Heart left ventricle (tissue), 16 donors: ENCODE data around the gene ZNRF2. TPM values are rescaled to one million over a fixed set of nuclear protein-coding genes. Genes with fewer than 3 reads are reported as not detected.

Experiments used
- ATAC-seq, 4 donors: fragments of 200-7000 bp; cut with Tn5 transposase; one replicate each; pipeline ENCODE4 v1.9.1; 2020 to 2022; ENCODE audit warnings: moderate library complexity in 4 of 4, mild to moderate bottlenecking in 3 of 4, moderate number of reproducible peaks in 1 of 4
- DNase-seq, 5 donors: peaks; one replicate each; pipeline ENCODE4 v3.0.0-alpha.2; 2020
- H3K27ac ChIP-seq, 12 donors: fragments of 200-600 bp; sonication (generic) in 4 of 12; one replicate each; pipeline versions ENCODE4 v1.5.0 to v1.8.0; 2016 to 2022; ENCODE audit warnings: mild to moderate bottlenecking in 2 of 12
- H3K27me3 ChIP-seq, 9 donors: fragments of 200-600 bp; sonication (generic) in 2 of 9; one replicate each; pipeline versions ENCODE4 v1.5.1 to v1.8.0; 2016 to 2022; ENCODE audit warnings: mild to moderate bottlenecking in 3 of 9
- H3K36me3 ChIP-seq, 9 donors: fragments of 200-600 bp; sonication (generic) in 2 of 9; one replicate each; pipeline versions ENCODE4 v1.5.0 to v1.8.0; 2018 to 2022; ENCODE audit warnings: mild to moderate bottlenecking in 2 of 9
- H3K4me1 ChIP-seq, 12 donors: fragments of 200-600 bp; sonication (generic) in 4 of 12; one replicate each; pipeline versions ENCODE4 v1.5.0 to v1.8.0; 2016 to 2022; ENCODE audit warnings: mild to moderate bottlenecking in 3 of 12
- H3K4me3 ChIP-seq, 12 donors: fragments of 200-600 bp; sonication (generic) in 4 of 12; one replicate each; pipeline versions ENCODE4 v1.5.0 to v1.8.0; 2017 to 2022; ENCODE audit warnings: mild to moderate bottlenecking in 9 of 12, moderate library complexity in 4 of 12
- H3K9me3 ChIP-seq, 12 donors: fragments of 200-600 bp; sonication (generic) in 4 of 12; one replicate each; pipeline versions ENCODE4 v1.5.0 to v1.8.0; 2016 to 2022; ENCODE audit warnings: mild to moderate bottlenecking in 1 of 12
- CTCF ChIP-seq, 12 donors: fragments of 200-600 bp; sonication (generic) in 4 of 12; IDR thresholded peaks; one replicate each; pipeline versions ENCODE4 v1.5.0 to v1.8.0; 2018 to 2022; ENCODE audit warnings: antibody characterized with exemption in 12 of 12, mild to moderate bottlenecking in 5 of 12
- POLR2A ChIP-seq, 2 donors: fragments of 450-650 bp; IDR thresholded peaks; one replicate each; pipeline ENCODE4 v1.6.1; 2017; ENCODE audit warnings: antibody characterized with exemption in 2 of 2, mild to moderate bottlenecking in 2 of 2, moderate library complexity in 2 of 2
- WGBS, 4 donors: extraction: QIAGEN DNeasy Blood & Tissue Kit in 2 of 4; methylation state at CpG; one replicate each; pipeline versions ENCODE4 v1.1.5 to v1.1.7; 2013 to 2018; 5-methylcytosine and 5-hydroxymethylcytosine counted together
- intact Hi-C, 10 donors: fragments of 100-400 bp; cut with DNase I; formaldehyde crosslinking; loops; one replicate each; pipeline versions ENCODE4 v1.11.1 to v1.14.2; 2022
- polyA plus RNA-seq, 2 donors: library from polyadenylated mRNA; stranded (reverse); fragments of 200-250 nt; gene quantifications; one replicate each; pipeline ENCODE4 v1.2.3, GENCODE V29; 2013
- total RNA-seq, 9 donors: library from RNA; depleted of rRNA in 2 of 9; stranded (reverse); fragments of >200 nt in 2 of 9; fragmentation: NEBNext Ultra II Directional in 3 of 9; extraction: Animal tissue kit (Norgen Biotek cat#: 25700) in 3 of 9; gene quantifications; one replicate each; pipeline versions ENCODE4 v1.1.0 to v1.2.4, GENCODE V29; 2016 to 2023
- donor health status: ischemic (EF 13 %, LVEDD 7.1; RV severe dilation, severe dysfunction).
- donor health status: healthy with polysubstance abuse.
- donor health status: DM: no; HTN: yes; CAD: no.
- donor health status: DM: no; HTN: no; CAD: no.
- donor health status: ischemic (EF 25% LVEDD 6.9; RV normal size, moderate dysfunction).
- donor health status: ischemic (EF 25% LVEDD 5.7; RV mildly dilated, moderate dysfunction).
- donor health status: healthy.
- donor health status: DM: yes; HTN: yes; CAD: no.
- donor health status: ischemic (EF 35%, LVEDD 5.7; RV mildly dilated, moderate dysfunction).
- donor health status: nonischemic (EF 11% LVEDD 7.7; RV severe dilation, severe dysfunction).
- donor health status: DM: yes; HTN: yes; CAD: no.
- donor health status: PGD.
- donor health status: ischemic (EF 29% LVEDD 5.4; RV normal size, mild dysfunction).
- donor health status: nonischemic (EF 23%, LVEDD 6.1; RV moderate dilation, normal function).

Gene ZNRF2
- total and polyA plus RNA-seq, 11 donors = 2.7 to 15.2 (median 10.4) TPM

- DNase-seq (no peak), ATAC-seq (no peak)
- Histone ChIP-seq H3K4me3 (no peak overlapping the region), H3K4me1 (peaks cover 0 to 46% (median 17%) of the 10 kb centered on the region in 12 donors), H3K27me3 (no peaks in the 10 kb centered on the region), H3K36me3 (no peaks in the 10 kb centered on the region), H3K9me3 (no peaks in the 10 kb centered on the region), H3K27ac (peak overlapping the region in 1 of 12 donors; percentile 36)
- intact Hi-C loops = loop anchor here in 2 of 10 donors (10.0 kb wide), 1 partner anchor 80 kb away; no protein-coding TSS in a partner anchor
- no peak for TF ChIP-seq POLR2A (IDR thresholded peaks at IDR 0.05)
- TF ChIP-seq CTCF (IDR thresholded peaks at IDR 0.05) = no peak
- 80 to 83% (median 82%) methylated on average over 4 of the region's 4 CpGs for WGBS, 4 donors
These were observed 29.7 kb upstream of the ZNRF2 start for GRCh38 chr7:30254717-30255063.

- Histone ChIP-seq H3K4me3 (no peak overlapping the region), H3K27ac (no peak overlapping the region), H3K4me1 (peaks cover 0 to 41% (median 15%) of the 10 kb centered on the region in 12 donors), H3K27me3 (no peaks in the 10 kb centered on the region), H3K36me3 (no peaks in the 10 kb centered on the region), H3K9me3 (no peaks in the 10 kb centered on the region)
- intact Hi-C loops = loop anchor here in 2 of 10 donors (10.0 kb wide), 1 partner anchor 80 kb away; no protein-coding TSS in a partner anchor
- 61 to 68% (median 63%) methylated on average over 4 of the region's 4 CpGs for WGBS, 4 donors
- no peak for DNase-seq
- TF ChIP-seq POLR2A (IDR thresholded peaks at IDR 0.05) (no peak), CTCF (IDR thresholded peaks at IDR 0.05) (no peak)
- peak in 1 of 4 donors; percentile 43 for ATAC-seq
These were observed 29.2 kb upstream of the ZNRF2 start for GRCh38 chr7:30255064-30255769.

GRCh38 chr7:30256349-30256858 is 28.0 kb upstream of the ZNRF2 start:
- no peak overlapping the region for H3K27ac ChIP-seq
- TF ChIP-seq CTCF (IDR thresholded peaks at IDR 0.05) (no peak), POLR2A (IDR thresholded peaks at IDR 0.05) (no peak)
- no peaks in the 10 kb centered on the region for H3K9me3 ChIP-seq
- H3K36me3 ChIP-seq = no peaks in the 10 kb centered on the region
- intact Hi-C loops = loop anchor here in 2 of 10 donors (10.0 kb wide), 1 partner anchor 82 kb away; no protein-coding TSS in a partner anchor
- ATAC-seq (peak in 1 of 4 donors; percentile 17), DNase-seq (no peak)
- 85 to 87% (median 86%) methylated on average over 10 of the region's 10 CpGs for WGBS, 4 donors
- no peaks in the 10 kb centered on the region for H3K27me3 ChIP-seq
- peaks cover 0 to 31% (median 13%) of the 10 kb centered on the region in 12 donors for H3K4me1 ChIP-seq
- no peak overlapping the region for H3K4me3 ChIP-seq

DNA sequence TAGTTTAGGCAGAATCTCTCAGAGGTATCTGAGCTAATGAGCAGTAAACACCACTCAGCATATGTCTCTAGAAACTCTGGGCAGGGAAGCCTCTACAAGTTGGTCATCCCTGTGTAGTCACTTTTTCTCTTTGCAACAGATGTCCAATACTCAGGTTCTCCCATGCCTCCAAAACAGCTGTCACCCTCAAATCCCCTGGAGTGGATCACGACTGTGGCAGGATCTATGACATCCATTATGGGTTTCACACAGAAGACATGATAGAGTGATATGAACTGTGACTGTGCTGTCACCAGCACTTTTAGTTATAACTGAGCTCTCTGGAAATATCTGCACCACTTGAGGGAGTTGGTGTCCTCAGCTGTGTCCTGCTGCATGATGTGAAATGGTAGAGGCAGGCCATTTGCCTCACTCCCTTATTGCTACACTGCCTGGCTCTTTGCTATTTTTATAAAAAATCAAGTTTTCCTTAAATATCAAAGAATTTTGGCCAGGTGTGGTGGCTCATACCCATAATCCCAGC is 24.1 kb upstream of the ZNRF2 start:
- ATAC-seq (no peak), DNase-seq (no peak)
- Histone ChIP-seq H3K27ac (no peak overlapping the region), H3K4me1 (peaks cover 0 to 1% (median 0%) of the 10 kb centered on the region in 12 donors), H3K4me3 (no peak overlapping the region), H3K9me3 (no peaks in the 10 kb centered on the region), H3K27me3 (no peaks in the 10 kb centered on the region), H3K36me3 (no peaks in the 10 kb centered on the region)
- WGBS, 4 donors = 49 to 82% (median 64%) methylated on average over 1 of the region's 1 CpG
- TF ChIP-seq CTCF (IDR thresholded peaks at IDR 0.05) (no peak), POLR2A (IDR thresholded peaks at IDR 0.05) (no peak)
- intact Hi-C loops = no loop called here
